ENCODE data around the gene STXBP5. TPM values are rescaled to one million over a fixed set of nuclear protein-coding genes. Genes with fewer than 3 reads are reported as not detected.
A peak's percentile ranks its signal among the peaks of the same experiment; 100 is the strongest.

Gene STXBP5
- total and polyA plus RNA-seq, 2 of the 13 experiments (the other 11 are each of a cell fraction or from before 2014, with no cell fraction given), result 8.8 to 19.4 TPM

DNA sequence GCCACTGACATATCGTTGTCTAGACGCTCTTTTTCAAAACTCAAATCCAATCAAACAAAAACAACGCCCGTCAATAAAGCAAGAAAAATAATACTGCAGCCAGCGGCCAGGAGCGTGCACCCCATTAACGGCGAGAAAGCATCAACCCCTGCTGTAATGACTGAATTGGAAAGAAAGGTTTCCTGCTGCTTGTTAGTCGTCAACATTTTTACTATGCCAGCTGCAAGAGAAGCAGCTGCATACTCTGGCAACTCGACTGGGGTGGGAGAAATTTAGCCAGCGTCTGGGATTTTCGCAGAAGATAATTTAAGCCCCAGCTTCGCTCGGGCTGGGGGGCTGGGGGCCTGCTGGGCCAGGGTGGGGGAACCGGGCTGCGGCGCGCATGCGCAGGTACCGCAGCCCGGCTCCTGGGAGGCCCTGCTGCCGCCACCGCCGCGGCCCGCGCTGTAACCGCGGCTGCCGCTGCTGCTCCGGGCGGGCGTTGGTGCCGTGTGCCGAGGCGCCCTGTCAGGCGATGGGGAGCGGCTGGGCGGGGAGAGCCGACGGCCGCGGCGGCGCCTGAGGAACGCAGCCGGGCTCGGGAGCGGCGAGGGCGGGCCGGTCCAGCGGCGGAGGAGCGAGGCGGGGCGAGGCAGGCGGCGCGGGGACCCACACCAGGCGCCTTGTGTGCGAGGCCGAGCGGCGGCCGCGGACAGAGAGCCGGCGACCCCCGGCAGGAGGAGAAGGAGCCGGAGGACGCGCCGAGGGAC is 732 bp upstream of the STXBP5 start (continued):
- TF ChIP-seq, protein P1, sequence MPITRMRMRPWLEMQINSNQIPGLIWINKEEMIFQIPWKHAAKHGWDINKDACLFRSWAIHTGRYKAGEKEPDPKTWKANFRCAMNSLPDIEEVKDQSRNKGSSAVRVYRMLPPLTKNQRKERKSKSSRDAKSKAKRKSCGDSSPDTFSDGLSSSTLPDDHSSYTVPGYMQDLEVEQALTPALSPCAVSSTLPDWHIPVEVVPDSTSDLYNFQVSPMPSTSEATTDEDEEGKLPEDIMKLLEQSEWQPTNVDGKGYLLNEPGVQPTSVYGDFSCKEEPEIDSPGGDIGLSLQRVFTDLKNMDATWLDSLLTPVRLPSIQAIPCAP (CRISPR knock-in tag; IDR thresholded peaks at IDR 0.05; ENCODE audit: low read depth), result no peak
- TF ChIP-seq ZNF354B (CRISPR knock-in tag; IDR thresholded peaks at IDR 0.05) (no peak), ZNF569 (CRISPR knock-in tag; IDR thresholded peaks at IDR 0.05; ENCODE audit: borderline replicate concordance) (no peak), ZNF883 (CRISPR knock-in tag; IDR thresholded peaks at IDR 0.05; ENCODE audit: not compliant biosample characterization) (no peak), ARID2 (CRISPR knock-in tag; IDR thresholded peaks at IDR 0.05; ENCODE audit: borderline replicate concordance) (no peak), ZNF510 (CRISPR knock-in tag; IDR thresholded peaks at IDR 0.05; ENCODE audit: low read depth) (0 out of 2 replicates have a peak, but pooled peaks have one; percentile 62), XRCC5 (optimal IDR thresholded peaks at IDR 0.05; ENCODE audit: low read length) (peak; percentile 29), ZNF33A (CRISPR knock-in tag; IDR thresholded peaks at IDR 0.05; ENCODE audit: borderline replicate concordance) (no peak), MIER2 (CRISPR knock-in tag; IDR thresholded peaks at IDR 0.05) (no peak), TBL1XR1 (IDR thresholded peaks at IDR 0.05; ENCODE audit: borderline replicate concordance, low read length, partially characterized antibody) (no peak), MIER3 (CRISPR knock-in tag; IDR thresholded peaks at IDR 0.05; ENCODE audit: borderline replicate concordance) (no peak), ERF (CRISPR knock-in tag; IDR thresholded peaks at IDR 0.05) (no peak; the same call in 1 of the 2 replicates), BCL6 (CRISPR knock-in tag; IDR thresholded peaks at IDR 0.05) (no peak)
- TF ChIP-seq, protein P2, sequence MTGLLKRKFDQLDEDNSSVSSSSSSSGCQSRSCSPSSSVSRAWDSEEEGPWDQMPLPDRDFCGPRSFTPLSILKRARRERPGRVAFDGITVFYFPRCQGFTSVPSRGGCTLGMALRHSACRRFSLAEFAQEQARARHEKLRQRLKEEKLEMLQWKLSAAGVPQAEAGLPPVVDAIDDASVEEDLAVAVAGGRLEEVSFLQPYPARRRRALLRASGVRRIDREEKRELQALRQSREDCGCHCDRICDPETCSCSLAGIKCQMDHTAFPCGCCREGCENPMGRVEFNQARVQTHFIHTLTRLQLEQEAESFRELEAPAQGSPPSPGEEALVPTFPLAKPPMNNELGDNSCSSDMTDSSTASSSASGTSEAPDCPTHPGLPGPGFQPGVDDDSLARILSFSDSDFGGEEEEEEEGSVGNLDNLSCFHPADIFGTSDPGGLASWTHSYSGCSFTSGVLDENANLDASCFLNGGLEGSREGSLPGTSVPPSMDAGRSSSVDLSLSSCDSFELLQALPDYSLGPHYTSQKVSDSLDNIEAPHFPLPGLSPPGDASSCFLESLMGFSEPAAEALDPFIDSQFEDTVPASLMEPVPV (CRISPR knock-in tag; IDR thresholded peaks at IDR 0.05), result 0 out of 2 replicates have a peak, but pooled peaks have one; percentile 66
- TF ChIP-seq, protein P3, sequence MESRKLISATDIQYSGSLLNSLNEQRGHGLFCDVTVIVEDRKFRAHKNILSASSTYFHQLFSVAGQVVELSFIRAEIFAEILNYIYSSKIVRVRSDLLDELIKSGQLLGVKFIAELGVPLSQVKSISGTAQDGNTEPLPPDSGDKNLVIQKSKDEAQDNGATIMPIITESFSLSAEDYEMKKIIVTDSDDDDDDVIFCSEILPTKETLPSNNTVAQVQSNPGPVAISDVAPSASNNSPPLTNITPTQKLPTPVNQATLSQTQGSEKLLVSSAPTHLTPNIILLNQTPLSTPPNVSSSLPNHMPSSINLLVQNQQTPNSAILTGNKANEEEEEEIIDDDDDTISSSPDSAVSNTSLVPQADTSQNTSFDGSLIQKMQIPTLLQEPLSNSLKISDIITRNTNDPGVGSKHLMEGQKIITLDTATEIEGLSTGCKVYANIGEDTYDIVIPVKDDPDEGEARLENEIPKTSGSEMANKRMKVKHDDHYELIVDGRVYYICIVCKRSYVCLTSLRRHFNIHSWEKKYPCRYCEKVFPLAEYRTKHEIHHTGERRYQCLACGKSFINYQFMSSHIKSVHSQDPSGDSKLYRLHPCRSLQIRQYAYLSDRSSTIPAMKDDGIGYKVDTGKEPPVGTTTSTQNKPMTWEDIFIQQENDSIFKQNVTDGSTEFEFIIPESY (CRISPR knock-in tag; IDR thresholded peaks at IDR 0.05), result no peak
- TF ChIP-seq, protein P4, sequence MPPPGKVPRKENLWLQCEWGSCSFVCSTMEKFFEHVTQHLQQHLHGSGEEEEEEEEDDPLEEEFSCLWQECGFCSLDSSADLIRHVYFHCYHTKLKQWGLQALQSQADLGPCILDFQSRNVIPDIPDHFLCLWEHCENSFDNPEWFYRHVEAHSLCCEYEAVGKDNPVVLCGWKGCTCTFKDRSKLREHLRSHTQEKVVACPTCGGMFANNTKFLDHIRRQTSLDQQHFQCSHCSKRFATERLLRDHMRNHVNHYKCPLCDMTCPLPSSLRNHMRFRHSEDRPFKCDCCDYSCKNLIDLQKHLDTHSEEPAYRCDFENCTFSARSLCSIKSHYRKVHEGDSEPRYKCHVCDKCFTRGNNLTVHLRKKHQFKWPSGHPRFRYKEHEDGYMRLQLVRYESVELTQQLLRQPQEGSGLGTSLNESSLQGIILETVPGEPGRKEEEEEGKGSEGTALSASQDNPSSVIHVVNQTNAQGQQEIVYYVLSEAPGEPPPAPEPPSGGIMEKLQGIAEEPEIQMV (CRISPR knock-in tag; IDR thresholded peaks at IDR 0.05; ENCODE audit: low read depth), result 0 out of 2 replicates have a peak, but pooled peaks have one; percentile 26
- TF ChIP-seq, protein P5, sequence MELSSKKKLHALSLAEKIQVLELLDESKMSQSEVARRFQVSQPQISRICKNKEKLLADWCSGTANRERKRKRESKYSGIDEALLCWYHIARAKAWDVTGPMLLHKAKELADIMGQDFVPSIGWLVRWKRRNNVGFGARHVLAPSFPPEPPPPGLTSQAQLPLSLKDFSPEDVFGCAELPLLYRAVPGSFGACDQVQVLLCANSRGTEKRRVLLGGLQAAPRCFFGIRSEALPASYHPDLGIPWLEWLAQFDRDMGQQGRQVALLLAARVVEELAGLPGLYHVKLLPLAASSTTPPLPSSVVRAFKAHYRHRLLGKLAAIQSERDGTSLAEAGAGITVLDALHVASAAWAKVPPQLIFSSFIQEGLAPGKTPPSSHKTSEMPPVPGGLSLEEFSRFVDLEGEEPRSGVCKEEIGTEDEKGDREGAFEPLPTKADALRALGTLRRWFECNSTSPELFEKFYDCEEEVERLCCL (CRISPR knock-in tag; IDR thresholded peaks at IDR 0.05; ENCODE audit: borderline replicate concordance), result no peak
- TF ChIP-seq, protein P6, sequence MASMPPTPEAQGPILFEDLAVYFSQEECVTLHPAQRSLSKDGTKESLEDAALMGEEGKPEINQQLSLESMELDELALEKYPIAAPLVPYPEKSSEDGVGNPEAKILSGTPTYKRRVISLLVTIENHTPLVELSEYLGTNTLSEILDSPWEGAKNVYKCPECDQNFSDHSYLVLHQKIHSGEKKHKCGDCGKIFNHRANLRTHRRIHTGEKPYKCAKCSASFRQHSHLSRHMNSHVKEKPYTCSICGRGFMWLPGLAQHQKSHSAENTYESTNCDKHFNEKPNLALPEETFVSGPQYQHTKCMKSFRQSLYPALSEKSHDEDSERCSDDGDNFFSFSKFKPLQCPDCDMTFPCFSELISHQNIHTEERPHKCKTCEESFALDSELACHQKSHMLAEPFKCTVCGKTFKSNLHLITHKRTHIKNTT (CRISPR knock-in tag; IDR thresholded peaks at IDR 0.05), result no peak
- TF ChIP-seq, protein P7, sequence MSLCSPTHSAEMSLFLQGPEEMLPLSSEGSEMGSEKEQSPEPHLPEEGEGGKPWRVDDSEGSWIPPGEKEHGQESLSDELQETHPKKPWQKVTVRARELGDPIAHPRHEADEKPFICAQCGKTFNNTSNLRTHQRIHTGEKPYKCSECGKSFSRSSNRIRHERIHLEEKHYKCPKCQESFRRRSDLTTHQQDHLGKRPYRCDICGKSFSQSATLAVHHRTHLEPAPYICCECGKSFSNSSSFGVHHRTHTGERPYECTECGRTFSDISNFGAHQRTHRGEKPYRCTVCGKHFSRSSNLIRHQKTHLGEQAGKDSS (CRISPR knock-in tag; IDR thresholded peaks at IDR 0.05; ENCODE audit: borderline replicate concordance, low read depth), result no peak
